Sigmoid colon (tissue), 7 donors: ENCODE measurements around the gene GATA2. TPM values are rescaled to one million over a fixed set of nuclear protein-coding genes. Genes with fewer than 3 reads are reported as not detected.

Source experiments
- DNase-seq: peaks from one replicate; pipeline ENCODE4 v3.0.0-alpha.2; 2019
- H3K27ac ChIP-seq, 4 donors: fragments of 200-600 bp; sonication (generic); one replicate each; pipeline ENCODE4 v1.5.1; 2016 to 2019; ENCODE audit warnings: mild to moderate bottlenecking in 1 of 4
- H3K27me3 ChIP-seq, 3 donors: fragments of 200-600 bp; sonication (generic); one replicate each; pipeline ENCODE4 v1.5.1; 2019; ENCODE audit warnings: mild to moderate bottlenecking in 1 of 3
- H3K36me3 ChIP-seq, 4 donors: fragments of 200-600 bp; sonication (generic); one replicate each; pipeline ENCODE4 v1.5.1; 2016 to 2019
- H3K4me1 ChIP-seq, 4 donors: fragments of 200-600 bp; sonication (generic); one replicate each; pipeline ENCODE4 v1.5.1; 2017 to 2019
- H3K4me3 ChIP-seq, 4 donors: fragments of 200-600 bp; sonication (generic); one replicate each; pipeline ENCODE4 v1.5.1; 2017 to 2019; ENCODE audit warnings: mild to moderate bottlenecking in 2 of 4, moderate library complexity in 1 of 4
- H3K9me3 ChIP-seq, 4 donors: fragments of 200-600 bp in 3 of 4; sonication (generic) in 3 of 4; one replicate each; pipeline versions ENCODE4 v1.5.1 to v1.6.1; 2013 to 2019
- EP300 ChIP-seq, 4 donors: sonication (generic); formaldehyde crosslinking; IDR thresholded peaks; one replicate each; pipeline ENCODE4 v1.6.1; 2017; ENCODE audit warnings: antibody characterized with exemption in 4 of 4
- POLR2A ChIP-seq, 2 donors: fragments of 450-650 bp; IDR thresholded peaks; one replicate each; pipeline ENCODE4 v1.6.1; 2016; ENCODE audit warnings: antibody characterized with exemption in 2 of 2, mild to moderate bottlenecking in 2 of 2, moderate library complexity in 2 of 2
- POLR2AphosphoS5 ChIP-seq, 4 donors: sonication (generic); formaldehyde crosslinking; IDR thresholded peaks; one replicate each; pipeline ENCODE4 v1.6.1; 2017; ENCODE audit warnings: antibody characterized with exemption in 4 of 4
- WGBS, 2 donors: extraction: QIAGEN DNeasy Blood & Tissue Kit; methylation state at CpG; one replicate each; pipeline ENCODE4 v1.1.7; 2013; 5-methylcytosine and 5-hydroxymethylcytosine counted together
- intact Hi-C: fragments of 100-400 bp; cut with DNase I; formaldehyde crosslinking; loops from one replicate; pipeline ENCODE4 v1.15.1; 2023
- polyA plus RNA-seq, 3 donors: library from polyadenylated mRNA; stranded (reverse); fragments of 200-250 nt; gene quantifications; one replicate each; pipeline ENCODE4 v1.2.3, GENCODE V29; 2013
- total RNA-seq, 4 donors: library from RNA; depleted of rRNA; stranded (reverse); fragments of >200 nt; gene quantifications; one replicate each; pipeline ENCODE4 v1.1.0, GENCODE V29; 2016
- TF ChIP-seq, protein P1 (sequence below), 4 experiments: fragments of 450-650 bp in 3 of 4; fragments of 200-600 bp in 1 of 4; IDR thresholded peaks; one replicate each; pipeline ENCODE4 v1.5.1; 2016 to 2019; ENCODE audit warnings: antibody characterized with exemption in 4 of 4, mild to moderate bottlenecking in 3 of 4, moderate library complexity in 2 of 4
- donor health status: healthy with polysubstance abuse.
- donor health status: Bipolar disorder and iron deficiency.
- donor health status: healthy.

The GATA2 gene
- total and polyA plus RNA-seq, 7 donors: 0.46 to 6.6 (median 3.5) TPM

DNA sequence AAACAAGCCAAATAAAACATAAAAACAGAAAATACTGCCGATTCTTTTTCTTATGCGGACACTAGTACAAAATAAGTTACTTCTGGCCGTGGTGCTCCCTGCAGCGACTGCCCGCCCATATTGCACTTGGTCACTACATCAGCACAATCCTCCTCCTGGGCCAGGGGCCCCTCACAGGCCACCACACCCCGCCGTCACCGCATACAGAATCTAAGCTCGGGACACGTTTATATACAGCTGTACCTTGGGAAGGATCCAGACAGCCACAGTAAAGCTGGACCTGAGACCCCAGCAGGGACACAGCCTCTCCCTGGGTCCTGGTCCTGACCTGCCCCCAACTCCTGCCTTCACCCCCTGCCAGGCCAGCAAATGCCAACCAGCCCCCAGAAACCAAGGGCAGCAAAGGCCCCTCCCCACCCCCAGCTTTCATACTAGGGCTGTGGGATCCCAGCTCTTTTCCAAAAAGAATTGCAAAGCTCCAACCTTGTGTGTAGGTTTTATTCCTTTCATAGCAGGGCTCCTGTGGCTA is 13.4 kb downstream of the GATA2 start:
- Histone ChIP-seq H3K27ac (no peak overlapping the region), H3K9me3 (no peaks in the 10 kb centered on the region), H3K27me3 (peaks cover 29 to 76% (median 68%) of the 10 kb centered on the region in 3 donors), H3K4me1 (peaks cover 0 to 16% (median 11%) of the 10 kb centered on the region in 4 donors), H3K36me3 (no peaks in the 10 kb centered on the region), H3K4me3 (no peak overlapping the region)
- no peak for TF ChIP-seq EP300 (IDR thresholded peaks at IDR 0.05)
- no peak for TF ChIP-seq POLR2AphosphoS5 (IDR thresholded peaks at IDR 0.05)
- TF ChIP-seq, protein P1, sequence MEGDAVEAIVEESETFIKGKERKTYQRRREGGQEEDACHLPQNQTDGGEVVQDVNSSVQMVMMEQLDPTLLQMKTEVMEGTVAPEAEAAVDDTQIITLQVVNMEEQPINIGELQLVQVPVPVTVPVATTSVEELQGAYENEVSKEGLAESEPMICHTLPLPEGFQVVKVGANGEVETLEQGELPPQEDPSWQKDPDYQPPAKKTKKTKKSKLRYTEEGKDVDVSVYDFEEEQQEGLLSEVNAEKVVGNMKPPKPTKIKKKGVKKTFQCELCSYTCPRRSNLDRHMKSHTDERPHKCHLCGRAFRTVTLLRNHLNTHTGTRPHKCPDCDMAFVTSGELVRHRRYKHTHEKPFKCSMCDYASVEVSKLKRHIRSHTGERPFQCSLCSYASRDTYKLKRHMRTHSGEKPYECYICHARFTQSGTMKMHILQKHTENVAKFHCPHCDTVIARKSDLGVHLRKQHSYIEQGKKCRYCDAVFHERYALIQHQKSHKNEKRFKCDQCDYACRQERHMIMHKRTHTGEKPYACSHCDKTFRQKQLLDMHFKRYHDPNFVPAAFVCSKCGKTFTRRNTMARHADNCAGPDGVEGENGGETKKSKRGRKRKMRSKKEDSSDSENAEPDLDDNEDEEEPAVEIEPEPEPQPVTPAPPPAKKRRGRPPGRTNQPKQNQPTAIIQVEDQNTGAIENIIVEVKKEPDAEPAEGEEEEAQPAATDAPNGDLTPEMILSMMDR (IDR thresholded peaks at IDR 0.05): no peak
- TF ChIP-seq POLR2A (IDR thresholded peaks at IDR 0.05): no peak
- intact Hi-C loops: no loop called here
- no peak for DNase-seq
- 66 to 74% methylated on average over 10 of the region's 10 CpGs for whole genome bisulfite sequencing, 2 donors

DNA sequence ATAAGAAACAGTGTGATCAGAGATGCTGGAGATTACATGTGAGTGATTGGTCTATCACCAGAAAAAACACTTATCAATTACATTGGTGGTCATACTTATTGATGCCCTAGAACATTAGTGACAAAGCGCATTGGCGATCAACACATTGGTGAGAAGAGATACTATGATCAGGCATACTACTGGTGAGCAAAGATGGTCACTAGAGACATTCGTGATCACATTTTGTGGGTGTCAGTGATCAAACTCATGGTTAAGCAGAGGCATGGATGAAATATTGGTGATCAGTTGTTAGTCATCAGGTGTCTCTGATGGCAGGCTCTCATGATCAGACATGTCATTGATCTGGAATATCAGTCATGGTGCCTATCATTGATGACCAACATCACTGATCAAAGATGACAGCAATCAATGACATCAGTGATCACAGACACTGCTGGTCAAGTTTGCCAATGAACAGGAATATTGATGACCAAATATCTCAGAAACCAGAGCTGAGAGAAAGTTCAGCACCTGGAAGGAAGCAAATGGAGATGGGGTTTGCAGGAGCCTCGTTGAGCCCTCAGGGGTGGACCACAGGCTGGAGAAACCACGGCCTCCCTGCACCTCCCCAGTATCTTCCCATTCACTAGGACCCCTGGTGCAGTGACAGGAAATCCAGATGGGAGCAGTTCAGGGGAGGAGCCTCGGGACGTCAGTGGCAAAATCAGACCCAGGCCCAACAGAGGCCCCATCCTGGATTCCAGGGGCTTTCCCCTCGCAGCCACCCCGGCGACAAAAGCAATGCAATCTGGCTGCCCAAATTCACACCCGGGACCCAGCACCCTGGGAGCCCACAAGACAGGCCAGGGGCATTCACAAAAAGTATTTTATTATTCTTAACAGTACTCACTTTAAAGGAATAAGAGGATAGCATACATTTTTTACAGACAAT is 14.2 kb downstream of the GATA2 start:
- Histone ChIP-seq H3K4me3 (no peak overlapping the region), H3K36me3 (no peaks in the 10 kb centered on the region), H3K9me3 (no peaks in the 10 kb centered on the region), H3K27ac (no peak overlapping the region), H3K27me3 (peaks cover 26 to 68% (median 61%) of the 10 kb centered on the region in 3 donors), H3K4me1 (peaks cover 0 to 15% (median 11%) of the 10 kb centered on the region in 4 donors)
- TF ChIP-seq POLR2AphosphoS5 (IDR thresholded peaks at IDR 0.05) (no peak), POLR2A (IDR thresholded peaks at IDR 0.05) (no peak), EP300 (IDR thresholded peaks at IDR 0.05) (no peak)
- TF ChIP-seq, protein P1 (IDR thresholded peaks at IDR 0.05): no peak
- DNase-seq: no peak
- 69 to 74% methylated on average over 11 of the region's 11 CpGs for WGBS, 2 donors
- intact Hi-C loops: no loop called here

- H3K27me3 ChIP-seq: peaks cover 8 to 68% (median 41%) of the 10 kb centered on the region in 3 donors
- TF ChIP-seq POLR2AphosphoS5 (IDR thresholded peaks at IDR 0.05): no peak
- TF ChIP-seq, protein P1 (IDR thresholded peaks at IDR 0.05): no peak
- TF ChIP-seq POLR2A (IDR thresholded peaks at IDR 0.05): no peak
- no peak for TF ChIP-seq EP300 (IDR thresholded peaks at IDR 0.05)
- intact Hi-C loops: no loop called here
These were observed 16.3 kb downstream of the GATA2 start for GRCh38 chr3:128476659-128477058.

DNA sequence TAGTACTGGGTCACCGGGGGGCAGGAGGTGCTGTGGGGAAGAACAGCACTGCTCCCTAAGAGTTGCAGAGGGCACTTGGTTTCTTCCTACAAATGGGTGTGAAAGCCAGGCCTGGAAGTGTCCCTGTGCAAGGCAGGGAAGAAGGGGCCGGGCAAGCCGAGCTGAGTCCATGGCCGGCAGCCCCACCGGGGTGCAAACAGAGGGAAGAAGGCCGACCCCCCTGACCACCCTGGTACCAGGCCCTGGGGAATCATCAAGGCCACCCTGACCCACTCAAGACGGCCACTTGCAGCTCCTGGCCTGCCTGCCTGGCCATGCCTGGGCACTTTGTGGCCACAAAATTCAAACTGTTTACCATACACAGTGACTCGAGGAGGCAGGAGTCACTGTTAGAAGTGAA is 17.6 kb downstream of the GATA2 start:
- Histone ChIP-seq H3K9me3 (no peaks in the 10 kb centered on the region), H3K27me3 (peaks cover 0 to 61% (median 30%) of the 10 kb centered on the region in 3 donors), H3K4me1 (no peaks in the 10 kb centered on the region), H3K27ac (no peak overlapping the region), H3K4me3 (no peak overlapping the region), H3K36me3 (no peaks in the 10 kb centered on the region)
- no peak for TF ChIP-seq POLR2AphosphoS5 (IDR thresholded peaks at IDR 0.05)
- TF ChIP-seq EP300 (IDR thresholded peaks at IDR 0.05): no peak
- TF ChIP-seq, protein P1 (IDR thresholded peaks at IDR 0.05): no peak
- no peak for TF ChIP-seq POLR2A (IDR thresholded peaks at IDR 0.05)
- DNase-seq: no peak
- intact Hi-C loops: no loop called here
- WGBS, 2 donors: 78 to 81% methylated on average over 8 of the region's 8 CpGs

More at GRCh38 chr3:128476659-128477058, 16.3 kb downstream of the GATA2 start:
- 85 to 86% methylated on average over 5 of the region's 5 CpGs for WGBS, 2 donors
- no peaks in the 10 kb centered on the region for H3K9me3 ChIP-seq
- H3K4me1 ChIP-seq: no peaks in the 10 kb centered on the region
- DNase-seq: no peak
- no peaks in the 10 kb centered on the region for H3K36me3 ChIP-seq
- H3K27ac ChIP-seq: no peak overlapping the region
- no peak overlapping the region for H3K4me3 ChIP-seq
